Mononuclear cell (primary cell): ENCODE results near the gene GPR37L1. TPM values are rescaled to one million over a fixed set of nuclear protein-coding genes. Genes with fewer than 3 reads are reported as not detected.
"Not testable (repeated sequence)": the region's sequence is repeated elsewhere in the genome, so short reads cannot be mapped to it uniquely, and the experiment has no call there.

Experiments used
- H3K27me3 ChIP-seq: 2 replicates; pipeline ENCODE4 v1.6.0; 2011; ENCODE audit warnings: low read length, control low read depth; ENCODE audit not compliant: insufficient read depth
- H3K4me1 ChIP-seq: 2 replicates; pipeline ENCODE4 v1.5.1; 2011; ENCODE audit warnings: mild to moderate bottlenecking, low read length, control low read depth; ENCODE audit not compliant: insufficient read depth
- H3K4me3 ChIP-seq: 2 replicates; pipeline ENCODE4 v1.5.1; 2011; ENCODE audit warnings: mild to moderate bottlenecking, low read length, moderate library complexity
- H3K9me3 ChIP-seq: 2 replicates; pipeline ENCODE4 v1.5.1; 2011; ENCODE audit warnings: low read depth, mild to moderate bottlenecking, control low read depth, low read length
- total RNA-seq: library from RNA; depleted of rRNA; stranded (reverse); fragments of >200 nt; gene quantifications from one replicate; pipeline ENCODE4 v1.2.3, GENCODE V29; 2012

GPR37L1 gene
- total RNA-seq, 1 donor = not detected

GRCh38 chr1:202179828-202180750 lies 57.4 kb downstream of the GPR37L1 start:
- H3K9me3 ChIP-seq = no peaks in the 10 kb centered on the region
- H3K4me1 ChIP-seq = peaks cover 4% of the 10 kb centered on the region
- no peak overlapping the region for H3K4me3 ChIP-seq
- H3K27me3 ChIP-seq = no peaks in the 10 kb centered on the region

GRCh38 chr1:202180751-202181139 lies 58.0 kb downstream of the GPR37L1 start:
- not testable (repeated sequence) for H3K27me3 ChIP-seq, H3K4me1 ChIP-seq, H3K4me3 ChIP-seq, H3K9me3 ChIP-seq

DNA sequence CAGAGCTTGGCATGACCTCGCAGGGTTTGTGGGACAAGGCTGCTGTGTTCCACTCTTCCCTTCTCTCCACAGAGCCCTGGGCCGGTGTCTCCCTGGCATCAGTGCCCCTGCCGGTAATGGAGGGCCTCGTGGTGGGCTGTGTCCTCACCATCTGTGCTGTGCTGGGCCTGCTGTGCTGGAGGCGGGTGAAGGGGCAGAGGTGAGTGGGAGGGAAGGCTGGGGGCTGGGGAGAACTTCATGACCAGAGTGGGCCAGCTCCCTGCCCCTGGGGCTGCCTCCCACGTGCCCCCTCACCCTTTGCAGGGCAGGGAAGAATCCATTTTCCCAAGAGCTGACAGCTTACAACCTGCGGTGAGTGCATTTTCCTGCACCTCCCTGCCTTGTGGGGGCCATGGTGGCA lies 58.9 kb downstream of the GPR37L1 start:
- Histone ChIP-seq H3K9me3 (no peaks in the 10 kb centered on the region), H3K4me1 (peaks cover 4% of the 10 kb centered on the region), H3K4me3 (no peak overlapping the region), H3K27me3 (no peaks in the 10 kb centered on the region)

GRCh38 chr1:202182040-202182877 lies 59.5 kb downstream of the GPR37L1 start:
- Histone ChIP-seq H3K27me3 (no peaks in the 10 kb centered on the region), H3K4me1 (peaks cover 4% of the 10 kb centered on the region), H3K9me3 (no peaks in the 10 kb centered on the region), H3K4me3 (no peak overlapping the region)

Other genes with a start within 250 kb of the GPR37L1 start
- 0.63 TPM for gene SHISA4, start 234.0 kb upstream of the GPR37L1 start, total RNA-seq
- gene LMOD1, start 176.4 kb upstream of the GPR37L1 start, total RNA-seq = not detected
- 30.5 TPM for gene TIMM17A, start 167.4 kb upstream of the GPR37L1 start, total RNA-seq
- 41.3 TPM for gene RNPEP, start 140.3 kb upstream of the GPR37L1 start, total RNA-seq
- gene ELF3, start 112.3 kb upstream of the GPR37L1 start, total RNA-seq = 2.8 TPM
- 63.6 TPM for gene ARL8A, start 21.8 kb downstream of the GPR37L1 start, total RNA-seq
- 51.7 TPM for gene PTPN7, start 37.7 kb downstream of the GPR37L1 start, total RNA-seq
- gene LGR6, start 70.9 kb downstream of the GPR37L1 start, total RNA-seq = 1.3 TPM
- gene UBE2T, start 219.0 kb downstream of the GPR37L1 start, total RNA-seq = 0.63 TPM
- gene PPP1R12B, start 225.8 kb downstream of the GPR37L1 start, total RNA-seq = 22.4 TPM